Measurements from ENCODE around the gene MGAM2.

GRCh38 chr7:142249918-142250317, 138.4 kb downstream of the MGAM2 start:
- TF ChIP-seq REST (IDR thresholded peaks at IDR 0.05; ENCODE audit: insufficient replicate concordance, low read depth) (no peak), CTCF (IDR thresholded peaks at IDR 0.05; ENCODE audit: insufficient read depth, low read length) (no peak), POLR2AphosphoS5 (IDR thresholded peaks at IDR 0.05; ENCODE audit: low read depth) (no peak), SPI1 (IDR thresholded peaks at IDR 0.05; ENCODE audit: borderline replicate concordance, low read depth) (no peak)

All from HL-60 (cell line).